Stimulated activated naive CD8-positive, alpha-beta T cell treated with anti-CD3 and anti-CD28 coated beads, Interleukin-15, amount 100 ng/mL, for 72 hours (primary cell): Measurements from ENCODE around the gene DENND4A.

Experiments
- ATAC-seq: fragments of 150-1000 bp; cut with Tn5 transposase; 2 replicates; pipeline ENCODE4 v1.10.0; 2021; ENCODE audit warnings: mild to moderate bottlenecking, moderate library complexity
- DNase-seq, 2 donors: peaks; one replicate each; pipeline ENCODE4 v3.0.0; 2021 to 2022
- H3K27ac Mint-ChIP-seq, 2 donors: one replicate each; pipeline ENCODE4 v1.8.0; 2022; ENCODE audit warnings: mild to moderate bottlenecking in 2 of 2, mixed read lengths in 2 of 2, moderate library complexity in 2 of 2
- H3K27me3 Mint-ChIP-seq: one replicate; pipeline ENCODE4 v1.8.0; 2022; ENCODE audit warnings: mixed read lengths
- H3K4me1 Mint-ChIP-seq: one replicate; pipeline ENCODE4 v1.8.0; 2022; ENCODE audit warnings: mild to moderate bottlenecking, mixed read lengths
- H3K4me3 Mint-ChIP-seq, 2 donors: one replicate each; pipeline ENCODE4 v1.8.0; 2022; ENCODE audit warnings: mild to moderate bottlenecking in 2 of 2, mixed read lengths in 2 of 2, moderate library complexity in 1 of 2
- H3K9me3 Mint-ChIP-seq, 2 donors: one replicate each; pipeline ENCODE4 v1.8.0; 2022; ENCODE audit warnings: mixed read lengths in 2 of 2

Gene DENND4A

DNA sequence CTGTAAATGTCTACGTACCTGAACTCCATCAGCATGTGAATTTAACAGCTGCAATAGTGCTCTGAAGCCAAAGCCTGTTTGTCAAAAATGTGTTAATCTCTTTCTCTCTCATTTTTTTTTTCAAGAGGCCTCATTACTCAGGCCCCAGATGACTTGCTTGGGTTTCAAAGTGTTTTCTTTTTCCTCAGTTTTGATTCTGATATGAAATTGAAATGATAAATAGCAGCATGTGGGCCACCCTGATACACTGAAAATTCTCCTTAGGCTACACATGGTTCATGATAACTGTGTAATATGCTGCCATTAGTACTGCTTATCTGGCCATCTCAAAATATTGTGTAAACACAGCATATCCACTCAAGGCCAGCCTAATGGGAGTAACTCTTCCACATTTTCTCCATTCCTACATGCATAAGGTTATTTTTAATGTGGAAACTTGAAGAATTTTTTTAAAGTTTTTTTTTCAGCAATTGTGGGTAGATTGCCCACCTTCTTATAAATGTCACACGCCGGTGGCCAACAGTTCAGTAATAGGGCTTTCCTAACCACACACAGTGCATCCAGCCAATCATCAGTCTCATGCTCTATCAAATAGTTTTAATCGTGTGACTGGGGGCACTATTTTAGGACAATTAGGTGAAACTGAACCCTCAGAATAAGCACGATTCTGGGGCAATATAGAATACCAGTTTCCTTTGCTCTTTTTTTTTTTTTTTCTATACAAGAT is 13.1 kb upstream of the DENND4A start:
- Mint-ChIP-seq H3K4me1 (peaks cover 45% of the 10 kb centered on the region), H3K4me3 (peak overlapping the region; percentile 3 to 68), H3K27me3 (no peaks in the 10 kb centered on the region), H3K27ac (peak overlapping the region; percentile 61 to 90), H3K9me3 (no peaks in the 10 kb centered on the region)
- no peak for DNase-seq
- ATAC-seq = peak; percentile 82

DNA sequence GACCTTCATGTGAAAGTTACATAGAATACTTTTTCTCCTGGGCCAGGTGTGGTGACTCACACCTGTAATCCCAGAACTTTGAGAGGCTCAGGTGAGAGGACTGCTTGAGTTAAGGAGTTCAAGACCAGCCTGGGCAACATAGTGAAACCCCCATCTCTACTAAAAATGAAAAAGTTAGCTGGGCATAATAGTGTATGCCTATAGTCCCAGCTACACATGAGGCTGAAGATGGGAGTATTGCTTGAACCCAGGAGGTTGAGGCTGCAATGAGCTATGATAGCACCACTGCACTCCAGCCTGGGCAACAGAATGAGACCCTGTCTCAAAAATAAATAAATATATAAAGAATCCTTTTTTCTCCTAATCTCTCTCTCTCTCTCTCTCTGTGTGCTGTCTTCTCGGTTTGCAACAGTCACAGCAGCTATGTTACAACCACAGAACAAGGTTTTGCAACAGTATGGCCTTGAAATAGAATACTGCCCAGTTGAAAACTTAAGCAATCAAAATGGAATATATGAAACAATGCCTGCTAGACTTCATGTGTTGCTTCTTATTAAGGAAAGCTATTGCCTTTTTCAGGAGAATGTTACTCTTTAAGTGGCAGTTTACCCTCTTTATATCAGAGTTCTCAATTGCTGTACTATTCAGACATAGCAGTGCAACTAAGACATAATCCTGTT is 12.3 kb upstream of the DENND4A start:
- peaks cover 48% of the 10 kb centered on the region for H3K4me1 Mint-ChIP-seq
- H3K27me3 Mint-ChIP-seq = no peaks in the 10 kb centered on the region
- ATAC-seq (peak; percentile 17), DNase-seq (no peak)
- no peak overlapping the region for H3K4me3 Mint-ChIP-seq
- peak overlapping the region in 1 of 2 donors; percentile 85 for H3K27ac Mint-ChIP-seq
- no peaks in the 10 kb centered on the region for H3K9me3 Mint-ChIP-seq

DNA sequence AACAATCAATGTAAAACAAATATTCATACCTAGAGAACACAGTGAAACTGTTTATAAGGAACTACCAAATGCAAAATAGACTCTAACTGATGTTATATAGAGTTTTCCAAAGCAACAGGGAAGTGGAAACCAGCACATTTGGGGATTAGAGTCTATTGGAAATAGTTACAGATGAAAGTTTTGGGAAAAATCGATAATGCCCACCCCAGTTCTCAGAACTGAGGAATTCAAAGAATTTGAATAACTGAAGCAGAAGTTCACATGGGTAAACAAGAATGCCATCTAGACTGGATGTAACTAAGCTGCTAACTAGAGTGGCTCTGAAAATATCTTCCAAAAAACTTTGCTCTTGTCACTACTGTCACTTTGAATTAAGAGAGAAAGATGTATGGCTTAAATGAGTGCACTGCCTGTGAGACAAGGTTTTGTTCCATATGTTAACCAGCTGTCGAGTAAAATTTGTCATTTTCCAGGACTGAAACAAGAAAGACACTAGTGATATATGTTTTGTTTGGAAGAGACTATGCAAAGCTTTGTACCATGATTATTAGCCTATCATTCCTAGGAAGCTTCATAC is 9.2 kb upstream of the DENND4A start:
- H3K9me3 Mint-ChIP-seq = no peaks in the 10 kb centered on the region
- no peak overlapping the region for H3K27ac Mint-ChIP-seq
- H3K4me3 Mint-ChIP-seq = no peak overlapping the region
- ATAC-seq (no peak), DNase-seq (no peak)
- H3K27me3 Mint-ChIP-seq = no peaks in the 10 kb centered on the region
- H3K4me1 Mint-ChIP-seq = peaks cover 65% of the 10 kb centered on the region

DNA sequence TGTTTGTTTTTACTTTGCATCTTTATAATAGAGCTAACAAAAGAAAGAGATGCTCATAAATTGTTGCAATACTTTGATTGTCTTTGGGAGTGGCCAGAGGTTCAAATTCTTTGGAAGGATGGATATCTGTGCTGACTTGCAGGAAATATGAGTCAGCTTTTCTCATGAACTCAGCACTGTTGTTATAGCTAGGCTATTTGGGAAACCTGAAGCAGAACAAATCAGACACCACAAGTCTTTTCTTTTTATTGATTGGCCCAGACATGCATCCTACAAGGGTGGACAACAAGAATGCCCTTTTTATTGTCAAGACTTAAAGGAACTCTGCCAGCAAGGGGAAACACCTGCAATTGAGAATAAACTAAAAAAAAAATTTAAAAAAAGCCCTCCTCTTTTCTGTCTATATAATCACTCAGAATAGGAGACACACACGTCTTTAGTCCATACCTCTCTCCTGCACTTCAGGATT is 4.6 kb upstream of the DENND4A start:
- DNase-seq (no peak), ATAC-seq (no peak)
- Mint-ChIP-seq H3K4me1 (peaks cover 70% of the 10 kb centered on the region), H3K27me3 (no peaks in the 10 kb centered on the region), H3K27ac (peak overlapping the region in 1 of 2 donors; percentile 31), H3K4me3 (no peak overlapping the region), H3K9me3 (no peaks in the 10 kb centered on the region)

DNA sequence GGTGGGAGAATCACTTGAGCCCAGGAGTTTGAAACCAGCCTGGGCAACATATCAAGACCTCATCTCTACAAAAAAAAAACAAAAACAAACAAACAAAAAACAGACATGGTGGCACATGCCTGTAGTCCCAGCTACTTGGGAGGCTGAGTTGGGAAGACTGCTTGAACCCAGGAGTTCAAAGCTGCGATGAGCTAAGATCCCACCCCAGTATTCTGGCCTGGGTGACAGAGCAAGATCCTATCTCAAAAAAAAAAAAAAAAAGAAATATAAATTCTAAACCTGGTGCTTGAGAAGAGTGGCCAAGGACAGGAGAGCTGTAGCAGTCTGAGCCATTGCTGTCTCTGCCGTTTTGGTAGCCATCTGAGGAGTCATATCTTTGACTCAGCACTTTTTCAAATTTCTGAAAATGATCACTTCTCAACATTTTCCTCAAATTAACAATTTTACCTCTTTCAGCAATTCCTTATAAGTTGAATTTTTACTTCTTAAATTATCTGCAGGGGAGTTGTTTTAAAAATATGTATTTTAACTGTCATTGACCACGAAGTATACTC is 3.6 kb upstream of the DENND4A start:
- H3K9me3 Mint-ChIP-seq = no peaks in the 10 kb centered on the region
- ATAC-seq = no peak
- peaks cover 61% of the 10 kb centered on the region for H3K4me1 Mint-ChIP-seq
- H3K4me3 Mint-ChIP-seq = no peak overlapping the region
- DNase-seq = no peak
- no peaks in the 10 kb centered on the region for H3K27me3 Mint-ChIP-seq
- peak overlapping the region in 1 of 2 donors; percentile 76 for H3K27ac Mint-ChIP-seq

DNA sequence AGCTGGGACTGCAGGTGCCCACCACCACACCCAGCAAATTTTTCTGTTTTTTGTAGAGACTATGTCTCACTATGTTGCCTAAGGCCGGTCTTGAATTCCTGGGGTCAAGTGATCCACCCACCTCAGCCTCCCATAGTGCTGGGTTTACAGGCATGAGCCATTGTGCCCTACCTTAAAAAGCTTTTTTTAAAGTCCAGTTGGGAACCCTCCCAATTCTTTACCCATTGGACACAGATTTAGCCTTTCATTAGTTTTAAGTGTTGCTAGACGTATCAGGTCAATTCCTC is 1.7 kb upstream of the DENND4A start:
- H3K27ac Mint-ChIP-seq = peak overlapping the region; percentile 86 to 90
- no peak for DNase-seq
- no peaks in the 10 kb centered on the region for H3K9me3 Mint-ChIP-seq
- H3K4me3 Mint-ChIP-seq = peak overlapping the region; percentile 53 to 54
- H3K27me3 Mint-ChIP-seq = no peaks in the 10 kb centered on the region
- H3K4me1 Mint-ChIP-seq = peaks cover 67% of the 10 kb centered on the region
- no peak for ATAC-seq

DNA sequence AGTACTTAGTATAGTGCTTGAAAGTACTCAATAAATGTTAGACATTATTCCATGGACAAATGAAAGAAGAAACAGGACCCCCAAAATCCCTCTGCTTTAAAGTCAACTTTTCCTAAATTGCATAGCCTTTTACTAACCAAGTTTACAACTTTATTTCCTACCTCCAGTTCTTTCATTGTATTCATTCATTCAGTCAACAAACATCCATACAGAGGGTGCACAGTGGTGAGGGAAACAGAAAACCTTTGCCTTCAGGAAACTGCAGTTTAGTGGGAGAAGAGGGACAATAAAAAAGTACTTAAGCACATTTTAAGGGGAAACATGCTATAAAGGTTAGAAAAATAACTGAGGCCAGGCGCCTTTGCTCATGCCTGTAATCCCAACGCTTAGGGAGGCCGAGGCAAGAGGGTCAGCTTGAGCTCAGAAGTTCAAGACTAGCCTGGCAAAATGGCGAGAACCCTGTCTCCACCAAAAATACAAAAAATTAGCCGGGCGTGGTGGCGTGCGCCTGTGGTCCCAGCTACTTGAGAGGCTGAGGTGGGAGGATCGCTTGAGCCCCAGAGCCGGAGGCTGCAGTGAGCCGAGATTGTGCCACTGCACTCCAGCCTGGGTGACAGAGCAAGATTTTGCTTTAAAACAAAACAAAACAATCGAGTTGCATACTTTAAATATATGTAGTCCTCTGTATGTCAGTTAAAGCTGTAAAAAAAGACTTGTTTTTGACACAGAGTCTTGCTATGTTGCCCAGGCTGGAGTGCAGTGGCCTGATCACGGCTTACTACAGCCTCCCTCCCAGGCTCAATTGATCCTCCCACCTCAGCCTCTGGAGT is 1.1 kb upstream of the DENND4A start:
- DNase-seq (no peak), ATAC-seq (no peak)
- peaks cover 70% of the 10 kb centered on the region for H3K4me1 Mint-ChIP-seq
- no peaks in the 10 kb centered on the region for H3K9me3 Mint-ChIP-seq
- H3K4me3 Mint-ChIP-seq = peak overlapping the region; percentile 78 to 89
- peak overlapping the region; percentile 99 for H3K27ac Mint-ChIP-seq
- no peaks in the 10 kb centered on the region for H3K27me3 Mint-ChIP-seq

DNA sequence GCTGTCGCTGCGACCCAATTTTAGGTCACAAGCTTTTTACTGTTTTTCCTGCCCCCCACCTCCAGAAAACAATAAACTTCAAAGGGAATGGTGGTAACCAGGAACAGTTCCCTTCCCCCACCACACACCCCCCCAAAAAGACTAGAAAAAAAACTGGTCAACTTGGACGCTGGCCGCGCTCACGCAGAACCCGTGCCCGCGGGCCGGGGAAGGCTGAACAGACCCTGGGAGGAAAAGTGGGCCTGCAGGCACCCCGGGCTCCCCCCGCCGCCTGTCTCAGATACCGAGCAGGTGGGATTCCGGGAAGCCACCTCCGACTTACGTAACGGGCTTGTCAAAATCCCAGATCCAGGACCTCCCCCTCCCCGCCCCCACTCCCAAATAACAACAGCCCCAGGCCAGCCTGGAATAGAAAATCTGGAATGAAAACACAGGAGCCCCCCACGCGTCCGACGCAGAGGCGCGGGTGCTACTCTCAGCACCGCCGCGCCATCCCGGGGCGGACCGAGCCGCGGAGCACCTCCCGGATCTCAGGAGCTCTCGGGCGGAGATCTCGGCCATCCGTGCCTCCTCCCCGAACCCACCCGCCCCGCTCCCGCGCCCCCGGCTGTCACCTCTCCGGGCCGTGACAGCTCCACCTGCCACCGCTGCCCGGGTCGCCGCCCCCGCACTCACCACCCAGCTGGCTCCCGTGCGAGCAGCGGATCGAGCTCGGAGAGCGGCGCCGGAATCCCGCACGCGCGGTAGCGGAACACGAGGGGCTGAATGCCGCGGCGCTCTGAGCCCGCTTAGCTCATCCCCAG is 557 bp downstream of the DENND4A start:
- peak; percentile 43 to 56 for DNase-seq
- peak; percentile 43 for ATAC-seq
- peak overlapping the region; percentile 88 to 99 for H3K27ac Mint-ChIP-seq
- no peaks in the 10 kb centered on the region for H3K27me3 Mint-ChIP-seq
- H3K4me3 Mint-ChIP-seq = peak overlapping the region; percentile 78 to 89
- H3K9me3 Mint-ChIP-seq = no peaks in the 10 kb centered on the region
- peaks cover 66% of the 10 kb centered on the region for H3K4me1 Mint-ChIP-seq

DNA sequence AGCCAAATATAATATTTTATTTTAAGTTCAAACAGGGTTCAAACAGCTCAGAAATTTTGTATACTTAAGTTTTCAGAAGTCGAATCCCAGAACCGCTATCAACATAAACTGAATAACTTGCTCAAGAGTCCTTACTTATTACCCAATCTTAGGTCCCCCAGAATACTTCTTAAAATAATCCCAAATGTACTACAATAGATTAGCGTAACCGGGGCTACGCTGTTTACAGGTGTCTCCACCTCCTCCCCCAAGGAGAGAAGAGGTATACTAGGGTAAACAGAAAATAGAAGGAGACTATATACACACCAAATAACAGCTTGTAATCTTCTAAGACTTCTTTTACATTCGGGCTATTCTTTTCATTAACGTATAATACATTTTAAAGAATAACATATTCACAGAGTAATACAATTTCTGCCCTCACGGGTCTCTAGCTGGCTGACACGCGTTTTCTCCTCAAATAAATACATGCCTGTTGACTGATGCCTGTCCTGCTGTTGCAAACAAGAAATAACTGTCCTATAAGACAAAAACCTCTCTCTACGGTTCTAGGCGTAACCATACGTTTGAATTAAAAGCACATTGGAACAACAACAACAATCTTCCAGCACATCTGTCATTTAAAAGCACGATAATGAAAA is 1.3 kb downstream of the DENND4A start:
- Mint-ChIP-seq H3K27ac (peak overlapping the region; percentile 88 to 97), H3K4me3 (peak overlapping the region; percentile 78 to 89), H3K9me3 (no peaks in the 10 kb centered on the region), H3K4me1 (peaks cover 59% of the 10 kb centered on the region), H3K27me3 (no peaks in the 10 kb centered on the region)
- ATAC-seq = no peak
- DNase-seq = no peak

DNA sequence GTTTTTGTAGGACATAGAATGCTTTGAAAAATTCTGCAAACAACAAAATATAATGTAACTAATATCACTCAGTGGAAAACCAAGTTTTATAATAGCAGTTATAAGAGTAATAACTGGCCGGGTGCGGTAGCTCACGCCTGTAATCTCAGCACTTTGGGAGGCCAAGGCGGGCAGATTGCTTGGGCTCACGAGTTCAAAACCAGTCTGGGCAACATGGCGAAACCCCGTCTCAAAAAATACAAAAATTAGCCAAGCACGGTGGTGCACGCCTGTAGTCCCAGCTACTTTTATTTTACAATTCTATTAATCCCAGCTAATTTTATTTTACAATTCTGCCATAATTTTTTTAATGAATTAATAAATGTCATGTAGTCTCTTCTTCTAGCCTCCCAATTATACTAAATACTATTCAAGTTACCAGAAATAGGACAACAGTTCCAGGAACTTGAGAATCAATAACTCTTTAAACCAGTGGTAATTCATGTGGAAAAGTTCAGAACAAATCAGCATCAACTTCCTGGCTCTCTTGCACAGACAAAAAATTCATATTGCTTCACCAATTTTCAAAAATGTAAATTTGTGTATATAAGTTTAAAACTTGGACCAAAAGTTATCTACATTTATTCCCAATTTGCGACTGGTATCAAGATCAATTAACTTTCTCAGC is 2.2 kb downstream of the DENND4A start:
- H3K4me1 Mint-ChIP-seq = peaks cover 55% of the 10 kb centered on the region

DNA sequence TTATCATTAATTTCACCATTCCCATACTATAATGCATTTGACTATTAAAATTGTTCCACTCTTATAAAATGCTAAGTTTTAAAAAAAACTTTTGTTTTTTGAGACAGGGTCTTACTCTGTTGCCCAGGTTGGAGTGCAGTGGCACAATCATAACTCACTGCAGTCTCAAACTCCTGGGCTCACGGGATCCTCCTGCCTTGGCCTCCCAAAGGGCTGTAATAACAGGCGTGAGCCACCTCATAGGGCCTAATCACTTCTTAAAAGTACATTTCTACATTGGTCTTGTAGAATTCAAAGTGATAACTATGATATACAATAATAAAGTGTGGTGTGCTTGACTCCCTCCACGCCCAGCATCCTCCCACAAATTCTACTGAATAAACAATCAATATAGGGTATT is 3.0 kb downstream of the DENND4A start:
- no peaks in the 10 kb centered on the region for H3K27me3 Mint-ChIP-seq
- H3K4me3 Mint-ChIP-seq = peak overlapping the region; percentile 78 to 89
- DNase-seq (no peak), ATAC-seq (no peak)
- H3K27ac Mint-ChIP-seq = peak overlapping the region in 1 of 2 donors; percentile 83
- H3K9me3 Mint-ChIP-seq = no peaks in the 10 kb centered on the region
- H3K4me1 Mint-ChIP-seq = peaks cover 49% of the 10 kb centered on the region

More for the DNA sequence above, 2.2 kb downstream of the DENND4A start:
- Mint-ChIP-seq H3K4me3 (peak overlapping the region; percentile 78 to 89), H3K9me3 (no peaks in the 10 kb centered on the region), H3K27ac (peak overlapping the region; percentile 42 to 88), H3K27me3 (no peaks in the 10 kb centered on the region)
- ATAC-seq (no peak), DNase-seq (no peak)

DNA sequence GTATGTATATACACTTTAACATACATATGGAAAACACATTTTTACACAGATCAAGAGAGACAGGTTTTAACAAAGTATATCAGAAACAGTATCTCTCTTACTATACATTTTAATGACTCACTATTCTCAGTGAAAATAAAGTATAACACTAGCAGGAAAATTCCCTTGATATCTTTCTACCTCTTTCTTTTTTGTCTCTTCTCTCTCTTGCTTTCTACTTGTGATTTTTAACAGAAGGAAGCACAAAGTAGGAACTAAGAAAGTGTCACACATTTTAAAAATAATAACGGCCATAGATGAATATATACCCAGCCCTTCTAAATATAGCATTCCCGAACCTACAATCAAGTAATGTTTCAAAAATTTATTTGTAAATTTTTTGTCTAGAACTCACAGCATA is 4.8 kb downstream of the DENND4A start:
- peak overlapping the region; percentile 1 to 94 for H3K27ac Mint-ChIP-seq
- no peak for DNase-seq
- ATAC-seq = no peak
- H3K9me3 Mint-ChIP-seq = no peaks in the 10 kb centered on the region
- no peaks in the 10 kb centered on the region for H3K27me3 Mint-ChIP-seq
- peak overlapping the region; percentile 48 to 85 for H3K4me3 Mint-ChIP-seq
- H3K4me1 Mint-ChIP-seq = peaks cover 46% of the 10 kb centered on the region

DNA sequence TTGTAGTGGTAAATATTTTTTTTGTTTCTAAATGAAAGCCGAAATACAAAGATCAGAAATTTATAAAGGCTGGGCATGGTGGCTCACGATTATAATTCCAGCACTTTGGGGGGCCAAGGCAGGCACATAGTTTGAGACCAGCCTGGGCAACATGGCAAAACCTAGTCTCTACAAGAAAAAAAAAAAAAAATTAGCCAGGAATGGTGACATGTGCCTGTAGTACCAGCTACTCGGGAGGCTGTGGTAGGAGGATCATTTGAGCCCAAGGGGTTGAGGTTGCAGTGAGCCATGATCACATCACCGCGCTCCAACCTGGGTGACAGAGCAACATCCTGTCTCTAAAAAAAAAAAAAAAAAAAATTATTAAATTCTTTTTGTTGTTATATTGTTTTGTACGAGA is 6.9 kb downstream of the DENND4A start:
- peak overlapping the region in 1 of 2 donors; percentile 42 for H3K27ac Mint-ChIP-seq
- peaks cover 45% of the 10 kb centered on the region for H3K4me1 Mint-ChIP-seq
- no peak overlapping the region for H3K4me3 Mint-ChIP-seq
- no peak for DNase-seq
- ATAC-seq = no peak
- H3K9me3 Mint-ChIP-seq = no peaks in the 10 kb centered on the region
- H3K27me3 Mint-ChIP-seq = no peaks in the 10 kb centered on the region

DNA sequence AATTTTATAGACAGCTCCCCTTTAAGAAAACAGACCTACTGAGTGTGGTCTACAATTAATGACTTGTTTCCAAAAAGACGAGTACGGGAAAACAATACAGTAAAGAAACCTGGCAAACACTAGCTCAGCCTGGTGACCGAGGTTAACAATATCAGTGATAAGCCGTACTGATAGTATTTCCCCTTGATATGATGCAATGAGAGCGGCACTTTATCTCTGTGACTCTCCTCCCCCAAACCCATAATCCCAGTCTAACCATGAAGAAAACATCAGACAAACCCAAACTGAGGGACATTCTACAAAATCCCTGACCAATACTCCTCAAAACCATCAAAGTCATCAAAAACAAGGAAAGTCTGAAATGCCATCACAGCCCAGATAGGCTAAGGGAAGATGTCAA is 8.2 kb downstream of the DENND4A start:
- Mint-ChIP-seq H3K9me3 (no peaks in the 10 kb centered on the region), H3K27ac (no peak overlapping the region), H3K4me3 (no peak overlapping the region), H3K4me1 (peaks cover 34% of the 10 kb centered on the region), H3K27me3 (no peaks in the 10 kb centered on the region)
- ATAC-seq (no peak), DNase-seq (no peak)
